NCI-H2081 treated with DMSO at 0.1 percent for 48 hours (cell line): ENCODE results near the gene UACA.
"Not testable (repeated sequence)": the region's sequence is repeated elsewhere in the genome, so short reads cannot be mapped to it uniquely, and the experiment has no call there.

ENCODE experiments used
- DNase-seq: peaks from one replicate; lab custom pipeline; 2025; lab: John Stamatoyannopoulos, UW

Gene UACA

GRCh38 chr15:70763120-70763949 is at the start of gene UACA:
Gene UACA (minus strand): TSS chr15:70763558. CDS start chr15:70763407, 151 bp downstream.
- DNase-seq = peak; percentile 53

- no peak for DNase-seq
Observed at GRCh38 chr15:70812827-70813364, 49.5 kb upstream of the UACA start.

- no peak for DNase-seq
Observed at GRCh38 chr15:70810916-70811578, 47.7 kb upstream of the UACA start.

- DNase-seq = no peak
Observed at GRCh38 chr15:70806992-70807712, 43.8 kb upstream of the UACA start.

GRCh38 chr15:70804388-70804787 is 41.0 kb upstream of the UACA start:
- DNase-seq = not testable (repeated sequence)

- DNase-seq = no peak
Observed at GRCh38 chr15:70802629-70803028, 39.3 kb upstream of the UACA start.

GRCh38 chr15:70801109-70801508 is 37.8 kb upstream of the UACA start:
- DNase-seq = no peak

- DNase-seq = no peak
Observed at GRCh38 chr15:70799667-70800450, 36.5 kb upstream of the UACA start.

- DNase-seq = no peak
Observed at GRCh38 chr15:70797464-70797863, 34.1 kb upstream of the UACA start.

GRCh38 chr15:70796516-70797310 is 33.4 kb upstream of the UACA start:
- no peak for DNase-seq

GRCh38 chr15:70795311-70795665 is 31.9 kb upstream of the UACA start:
- DNase-seq = no peak

GRCh38 chr15:70794596-70795310 is 31.4 kb upstream of the UACA start:
- DNase-seq = no peak

- no peak for DNase-seq
Observed at GRCh38 chr15:70793694-70794093, 30.3 kb upstream of the UACA start.

GRCh38 chr15:70792171-70792573 is 28.8 kb upstream of the UACA start:
- DNase-seq = no peak

- no peak for DNase-seq
Observed at GRCh38 chr15:70791259-70791658, 27.9 kb upstream of the UACA start.

- no peak for DNase-seq
Observed at GRCh38 chr15:70789213-70789612, 25.9 kb upstream of the UACA start.

- DNase-seq = no peak
Observed at GRCh38 chr15:70788114-70789049, 25.0 kb upstream of the UACA start.

GRCh38 chr15:70786996-70787395 is 23.6 kb upstream of the UACA start:
- DNase-seq = no peak

- no peak for DNase-seq
Observed at GRCh38 chr15:70783610-70784022, 20.3 kb upstream of the UACA start.
